SU-DHL-6 (cell line): ENCODE measurements around the gene ZNF70.

Experiments used
- H2AFZ ChIP-seq: fragments of 200-600 bp; sonication (generic); 2 replicates; pipeline ENCODE4 v1.6.1; 2014; ENCODE audit warnings: low read depth, mild to moderate bottlenecking, moderate library complexity, mixed read lengths, antibody characterized with exemption, low read length; ENCODE audit not compliant: severe bottlenecking
- H3F3A ChIP-seq: fragments of 200-600 bp; shearing (Covaris generic); 2 replicates; pipeline ENCODE4 v1.6.0; 2016; ENCODE audit warnings: antibody characterized with exemption, mild to moderate bottlenecking; ENCODE audit not compliant: insufficient read depth
- H3K27ac ChIP-seq: fragments of 200-600 bp; sonication (generic); 2 replicates; pipeline ENCODE4 v1.5.1; 2016; ENCODE audit warnings: low read depth, mild to moderate bottlenecking, low read length, moderate library complexity, mixed read lengths
- H3K27me3 ChIP-seq: fragments of 200-600 bp; sonication (generic), shearing (Covaris generic); 2 replicates; pipeline ENCODE4 v1.6.0; 2014; ENCODE audit warnings: mild to moderate bottlenecking, low read length
- H3K36me3 ChIP-seq: fragments of 200-600 bp; sonication (generic); 2 replicates; pipeline ENCODE4 v1.6.1; 2014; ENCODE audit warnings: mild to moderate bottlenecking, low read length, mixed read lengths
- H3K4me2 ChIP-seq: fragments of 300-600, 200-600 bp; shearing (Covaris generic), sonication (generic); 2 replicates; pipeline ENCODE4 v1.6.0; 2014; ENCODE audit warnings: low read length, low read depth, mild to moderate bottlenecking; ENCODE audit not compliant: poor library complexity, severe bottlenecking
- H3K4me3 ChIP-seq: fragments of 200-600 bp; sonication (generic); 2 replicates; pipeline ENCODE4 v1.5.1; 2014; ENCODE audit warnings: antibody characterized with exemption, low read length, mild to moderate bottlenecking, mixed read lengths; ENCODE audit not compliant: insufficient read depth, poor library complexity, severe bottlenecking
- H3K79me2 ChIP-seq: fragments of 200-600 bp; sonication (generic); 2 replicates; pipeline ENCODE4 v1.6.1; 2014; ENCODE audit warnings: mild to moderate bottlenecking, low read length, moderate library complexity; ENCODE audit not compliant: insufficient read depth
- H3K9ac ChIP-seq: fragments of 200-600 bp; sonication (generic); 2 replicates; pipeline ENCODE4 v1.7.0; 2014; ENCODE audit warnings: mild to moderate bottlenecking, low read length
- H3K9me2 ChIP-seq: fragments of 200-600 bp; sonication (generic); replicated peaks from 2 replicates; pipeline ENCODE4 v1.6.1; 2014; ENCODE audit warnings: low read length; ENCODE audit not compliant: insufficient read depth
- H3K9me3 ChIP-seq: fragments of 200-600 bp; sonication (generic); 2 replicates; pipeline ENCODE4 v1.6.1; 2014; ENCODE audit warnings: low read length, mixed read lengths; ENCODE audit not compliant: insufficient read depth
- H4K20me1 ChIP-seq: fragments of 200-600 bp; sonication (generic); 2 replicates; pipeline ENCODE4 v1.6.1; 2014; ENCODE audit warnings: low read depth, mild to moderate bottlenecking, antibody characterized with exemption, low read length, moderate library complexity, mixed read lengths
- EZH2phosphoT487 ChIP-seq: fragments of 200-600 bp; sonication (generic), shearing (Covaris generic); conservative IDR thresholded peaks from 2 replicates; pipeline ENCODE4 v1.6.1; 2018; ENCODE audit warnings: mild to moderate bottlenecking, antibody characterized with exemption, low read length, moderate library complexity, mixed read lengths
- TF ChIP-seq, protein P1 (sequence below): fragments of 200-600 bp; sonication (generic); IDR thresholded peaks from one replicate; pipeline ENCODE4 v1.5.1; 2017; ENCODE audit warnings: antibody characterized with exemption, mild to moderate bottlenecking, low read length, moderate library complexity; ENCODE audit not compliant: insufficient read depth, poor library complexity, severe bottlenecking

ZNF70 gene

DNA sequence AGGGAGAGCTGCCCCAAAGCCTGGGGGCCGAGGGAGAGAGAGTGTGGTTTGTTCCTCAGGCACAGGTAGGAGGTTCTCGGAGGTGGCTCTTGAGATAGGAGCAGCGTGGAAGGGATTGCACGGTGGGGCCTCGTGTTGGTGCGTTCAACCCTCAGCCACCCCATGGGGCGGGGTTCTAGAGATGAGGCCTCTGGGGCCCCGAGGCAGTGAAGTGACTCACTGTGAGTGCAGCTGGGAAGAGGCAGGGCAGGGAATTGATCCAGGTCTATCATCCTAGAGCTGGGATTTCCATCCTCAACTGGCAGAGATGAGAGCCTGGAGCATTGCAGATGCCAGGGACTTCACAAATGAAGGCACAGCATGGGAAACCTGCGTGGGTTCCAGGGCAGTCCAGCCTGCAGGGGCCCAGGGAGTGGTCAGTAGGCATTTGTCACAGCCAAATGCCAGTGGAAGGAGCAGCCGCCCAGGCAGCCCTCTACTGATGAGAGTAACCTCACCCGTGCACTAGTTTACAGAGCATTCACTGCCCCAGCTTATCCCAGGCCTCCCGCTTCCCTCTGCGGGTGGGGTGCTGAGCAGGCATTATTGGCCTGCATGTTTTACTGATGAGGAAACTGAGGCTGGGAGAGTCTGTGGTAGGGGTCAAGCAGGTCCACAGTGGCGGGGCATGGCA lies 30.7 kb upstream of the ZNF70 start:
- H2AFZ ChIP-seq: no peak overlapping the region
- no peaks in the 10 kb centered on the region for H4K20me1 ChIP-seq
- TF ChIP-seq, protein P1, sequence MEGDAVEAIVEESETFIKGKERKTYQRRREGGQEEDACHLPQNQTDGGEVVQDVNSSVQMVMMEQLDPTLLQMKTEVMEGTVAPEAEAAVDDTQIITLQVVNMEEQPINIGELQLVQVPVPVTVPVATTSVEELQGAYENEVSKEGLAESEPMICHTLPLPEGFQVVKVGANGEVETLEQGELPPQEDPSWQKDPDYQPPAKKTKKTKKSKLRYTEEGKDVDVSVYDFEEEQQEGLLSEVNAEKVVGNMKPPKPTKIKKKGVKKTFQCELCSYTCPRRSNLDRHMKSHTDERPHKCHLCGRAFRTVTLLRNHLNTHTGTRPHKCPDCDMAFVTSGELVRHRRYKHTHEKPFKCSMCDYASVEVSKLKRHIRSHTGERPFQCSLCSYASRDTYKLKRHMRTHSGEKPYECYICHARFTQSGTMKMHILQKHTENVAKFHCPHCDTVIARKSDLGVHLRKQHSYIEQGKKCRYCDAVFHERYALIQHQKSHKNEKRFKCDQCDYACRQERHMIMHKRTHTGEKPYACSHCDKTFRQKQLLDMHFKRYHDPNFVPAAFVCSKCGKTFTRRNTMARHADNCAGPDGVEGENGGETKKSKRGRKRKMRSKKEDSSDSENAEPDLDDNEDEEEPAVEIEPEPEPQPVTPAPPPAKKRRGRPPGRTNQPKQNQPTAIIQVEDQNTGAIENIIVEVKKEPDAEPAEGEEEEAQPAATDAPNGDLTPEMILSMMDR: no peak
- TF ChIP-seq EZH2phosphoT487: no peak
- H3K27ac ChIP-seq: no peak overlapping the region
- no peaks in the 10 kb centered on the region for H3K9me2 ChIP-seq
- H3K4me3 ChIP-seq: no peak overlapping the region
- no peaks in the 10 kb centered on the region for H3K27me3 ChIP-seq
- no peaks in the 10 kb centered on the region for H3K79me2 ChIP-seq
- H3K9me3 ChIP-seq: no peaks in the 10 kb centered on the region
- no peaks in the 10 kb centered on the region for H3K36me3 ChIP-seq
- no peak overlapping the region for H3K9ac ChIP-seq
- H3K4me2 ChIP-seq: no peak overlapping the region
- no peaks in the 10 kb centered on the region; the same call in 1 of the 2 replicates for H3F3A ChIP-seq

DNA sequence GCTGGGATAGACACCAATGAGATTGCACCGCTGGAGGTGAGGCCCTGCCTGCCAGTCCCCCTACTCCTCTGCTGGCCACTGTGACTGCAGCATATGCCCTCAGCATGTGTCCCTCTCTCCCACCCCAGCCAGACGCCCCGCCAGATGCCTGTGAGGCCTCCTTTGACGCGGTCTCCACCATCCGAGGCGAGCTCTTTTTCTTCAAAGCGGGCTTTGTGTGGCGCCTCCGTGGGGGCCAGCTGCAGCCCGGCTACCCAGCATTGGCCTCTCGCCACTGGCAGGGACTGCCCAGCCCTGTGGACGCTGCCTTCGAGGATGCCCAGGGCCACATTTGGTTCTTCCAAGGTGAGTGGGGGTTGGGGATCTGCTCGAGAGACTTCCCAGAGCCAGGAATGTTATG lies 30.2 kb upstream of the ZNF70 start:
- no peak overlapping the region for H2AFZ ChIP-seq
- no peaks in the 10 kb centered on the region for H3K79me2 ChIP-seq
- H3K27ac ChIP-seq: no peak overlapping the region
- no peak overlapping the region for H3K4me3 ChIP-seq
- TF ChIP-seq, protein P1: no peak
- TF ChIP-seq EZH2phosphoT487: no peak
- H3K27me3 ChIP-seq: no peaks in the 10 kb centered on the region
- H3K9me2 ChIP-seq: no peaks in the 10 kb centered on the region
- H3K4me2 ChIP-seq: no peak overlapping the region
- H3K36me3 ChIP-seq: no peaks in the 10 kb centered on the region
- H3F3A ChIP-seq: no peaks in the 10 kb centered on the region
- H3K9me3 ChIP-seq: no peaks in the 10 kb centered on the region
- no peak overlapping the region for H3K9ac ChIP-seq
- no peaks in the 10 kb centered on the region for H4K20me1 ChIP-seq

DNA sequence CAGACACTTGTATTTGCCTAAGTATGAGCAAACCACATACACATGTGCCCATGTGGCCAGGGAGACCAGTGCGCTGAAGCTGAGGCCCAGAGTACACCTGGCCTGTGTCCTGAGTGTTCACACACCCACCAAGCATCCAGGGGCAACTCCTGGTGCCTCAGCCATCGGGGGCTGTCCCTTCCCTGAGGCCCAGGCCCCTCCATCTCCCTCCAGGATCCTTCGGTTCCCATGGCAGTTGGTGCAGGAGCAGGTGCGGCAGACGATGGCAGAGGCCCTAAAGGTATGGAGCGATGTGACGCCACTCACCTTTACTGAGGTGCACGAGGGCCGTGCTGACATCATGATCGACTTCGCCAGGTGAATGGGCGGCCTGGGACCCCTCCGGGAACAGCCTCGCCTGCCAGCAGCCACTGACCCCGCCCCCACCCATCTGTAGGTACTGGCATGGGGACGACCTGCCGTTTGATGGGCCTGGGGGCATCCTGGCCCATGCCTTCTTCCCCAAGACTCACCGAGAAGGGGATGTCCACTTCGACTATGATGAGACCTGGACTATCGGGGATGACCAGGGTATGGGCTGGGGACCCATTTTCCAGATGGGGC lies 29.3 kb upstream of the ZNF70 start:
- Histone ChIP-seq H3K36me3 (no peaks in the 10 kb centered on the region), H3K9ac (no peak overlapping the region), H3K79me2 (no peaks in the 10 kb centered on the region), H3K4me3 (no peak overlapping the region), H3K4me2 (no peak overlapping the region), H3K27ac (no peak overlapping the region), H3K27me3 (no peaks in the 10 kb centered on the region), H3K9me2 (no peaks in the 10 kb centered on the region), H3K9me3 (no peaks in the 10 kb centered on the region), H3F3A (no peaks in the 10 kb centered on the region), H4K20me1 (no peaks in the 10 kb centered on the region), H2AFZ (no peak overlapping the region)
- TF ChIP-seq EZH2phosphoT487: no peak
- TF ChIP-seq, protein P1: no peak
